ENCODE results near the gene OR2V2.
"Not testable (repeated sequence)": the region's sequence is repeated elsewhere in the genome, so short reads cannot be mapped to it uniquely, and the experiment has no call there.

The OR2V2 gene

GRCh38 chr5:181114844-181115778 lies 32.3 kb upstream of the OR2V2 start:
- peak; percentile 53 for DNase-seq (ENCODE audit: low spot score)

- DNase-seq (ENCODE audit: low spot score): no peak
Observed at GRCh38 chr5:181118369-181118768, 29.0 kb upstream of the OR2V2 start.

GRCh38 chr5:181119105-181119504 lies 28.3 kb upstream of the OR2V2 start:
- no peak for DNase-seq (ENCODE audit: low spot score)

- DNase-seq (ENCODE audit: low spot score): peak; percentile 57
Observed at GRCh38 chr5:181120306-181120705, 27.1 kb upstream of the OR2V2 start.

GRCh38 chr5:181120761-181121160 lies 26.6 kb upstream of the OR2V2 start:
- DNase-seq (ENCODE audit: low spot score): no peak

GRCh38 chr5:181121675-181122561 lies 25.5 kb upstream of the OR2V2 start:
- no peak for DNase-seq (ENCODE audit: low spot score)

- no peak for DNase-seq (ENCODE audit: low spot score)
Observed at GRCh38 chr5:181124526-181124925, 22.9 kb upstream of the OR2V2 start.

GRCh38 chr5:181126841-181127240 lies 20.5 kb upstream of the OR2V2 start:
- DNase-seq (ENCODE audit: low spot score): no peak

- no peak for DNase-seq (ENCODE audit: low spot score)
Observed at GRCh38 chr5:181127456-181127855, 19.9 kb upstream of the OR2V2 start.

- no peak for DNase-seq (ENCODE audit: low spot score)
Observed at GRCh38 chr5:181127907-181128626, 19.3 kb upstream of the OR2V2 start.

- DNase-seq (ENCODE audit: low spot score): no peak
Observed at GRCh38 chr5:181129601-181130000, 17.8 kb upstream of the OR2V2 start.

- not testable (repeated sequence) for DNase-seq (ENCODE audit: low spot score)
Observed at GRCh38 chr5:181130081-181130480, 17.3 kb upstream of the OR2V2 start.

GRCh38 chr5:181130832-181131496 lies 16.4 kb upstream of the OR2V2 start, which contains the start of gene OR2V1:
OR2V1 (minus strand) TSS chr5:181131169; CDS start chr5:181125304, 5,865 bp downstream.
- DNase-seq (ENCODE audit: low spot score): no peak

GRCh38 chr5:181131514-181131913 lies 15.9 kb upstream of the OR2V2 start:
- no peak for DNase-seq (ENCODE audit: low spot score)

GRCh38 chr5:181133083-181133482 lies 14.3 kb upstream of the OR2V2 start:
- DNase-seq (ENCODE audit: low spot score): no peak

- DNase-seq (ENCODE audit: low spot score): peak; percentile 81
Observed at GRCh38 chr5:181133610-181134231, 13.7 kb upstream of the OR2V2 start.

GRCh38 chr5:181134259-181134658 lies 13.1 kb upstream of the OR2V2 start:
- no peak for DNase-seq (ENCODE audit: low spot score)

GRCh38 chr5:181136361-181136955 lies 10.9 kb upstream of the OR2V2 start:
- no peak for DNase-seq (ENCODE audit: low spot score)

GRCh38 chr5:181138258-181138657 lies 9.1 kb upstream of the OR2V2 start:
- no peak for DNase-seq (ENCODE audit: low spot score)

- DNase-seq (ENCODE audit: low spot score): no peak
Observed at GRCh38 chr5:181140766-181141165, 6.6 kb upstream of the OR2V2 start.

GRCh38 chr5:181142054-181142453 lies 5.3 kb upstream of the OR2V2 start:
- no peak for DNase-seq (ENCODE audit: low spot score)
